ENCODE results near the gene EXO5.

DNA sequence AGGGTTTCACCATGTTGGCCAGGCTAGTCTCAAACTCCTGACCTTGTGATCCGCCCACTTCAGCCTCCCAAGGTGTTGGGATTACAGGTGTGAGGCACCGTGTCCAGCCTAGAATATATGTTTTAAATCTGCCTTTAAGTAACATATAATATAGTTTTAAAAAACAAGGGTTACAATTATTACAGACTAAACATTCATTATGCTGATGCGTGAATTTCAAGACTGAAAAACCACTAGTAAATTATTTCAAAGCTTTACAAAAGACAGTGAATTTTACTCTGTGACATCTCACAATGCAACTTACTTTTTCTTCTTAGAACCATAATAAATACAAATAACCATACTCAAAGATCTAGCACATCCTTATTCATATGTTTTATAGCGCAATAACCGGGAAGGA lies 47.6 kb downstream of the EXO5 start:
- TF ChIP-seq NFIC (IDR thresholded peaks at IDR 0.05) (no peak), CREB1 (IDR thresholded peaks at IDR 0.05; ENCODE audit: low read depth) (no peak), EP300 (IDR thresholded peaks at IDR 0.05; ENCODE audit: borderline replicate concordance) (no peak), TAF1 (IDR thresholded peaks at IDR 0.05; ENCODE audit: low read depth) (no peak), YY1 (IDR thresholded peaks at IDR 0.05; ENCODE audit: low read depth) (no peak), CEBPB (IDR thresholded peaks at IDR 0.05) (no peak), EGR1 (IDR thresholded peaks at IDR 0.05) (no peak)
- TF ChIP-seq, protein P1, sequence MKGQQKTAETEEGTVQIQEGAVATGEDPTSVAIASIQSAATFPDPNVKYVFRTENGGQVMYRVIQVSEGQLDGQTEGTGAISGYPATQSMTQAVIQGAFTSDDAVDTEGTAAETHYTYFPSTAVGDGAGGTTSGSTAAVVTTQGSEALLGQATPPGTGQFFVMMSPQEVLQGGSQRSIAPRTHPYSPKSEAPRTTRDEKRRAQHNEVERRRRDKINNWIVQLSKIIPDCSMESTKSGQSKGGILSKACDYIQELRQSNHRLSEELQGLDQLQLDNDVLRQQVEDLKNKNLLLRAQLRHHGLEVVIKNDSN (IDR thresholded peaks at IDR 0.05) = no peak
- TF ChIP-seq, protein P2, sequence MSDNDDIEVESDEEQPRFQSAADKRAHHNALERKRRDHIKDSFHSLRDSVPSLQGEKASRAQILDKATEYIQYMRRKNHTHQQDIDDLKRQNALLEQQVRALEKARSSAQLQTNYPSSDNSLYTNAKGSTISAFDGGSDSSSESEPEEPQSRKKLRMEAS (IDR thresholded peaks at IDR 0.05) = no peak
- TF ChIP-seq, protein P3, sequence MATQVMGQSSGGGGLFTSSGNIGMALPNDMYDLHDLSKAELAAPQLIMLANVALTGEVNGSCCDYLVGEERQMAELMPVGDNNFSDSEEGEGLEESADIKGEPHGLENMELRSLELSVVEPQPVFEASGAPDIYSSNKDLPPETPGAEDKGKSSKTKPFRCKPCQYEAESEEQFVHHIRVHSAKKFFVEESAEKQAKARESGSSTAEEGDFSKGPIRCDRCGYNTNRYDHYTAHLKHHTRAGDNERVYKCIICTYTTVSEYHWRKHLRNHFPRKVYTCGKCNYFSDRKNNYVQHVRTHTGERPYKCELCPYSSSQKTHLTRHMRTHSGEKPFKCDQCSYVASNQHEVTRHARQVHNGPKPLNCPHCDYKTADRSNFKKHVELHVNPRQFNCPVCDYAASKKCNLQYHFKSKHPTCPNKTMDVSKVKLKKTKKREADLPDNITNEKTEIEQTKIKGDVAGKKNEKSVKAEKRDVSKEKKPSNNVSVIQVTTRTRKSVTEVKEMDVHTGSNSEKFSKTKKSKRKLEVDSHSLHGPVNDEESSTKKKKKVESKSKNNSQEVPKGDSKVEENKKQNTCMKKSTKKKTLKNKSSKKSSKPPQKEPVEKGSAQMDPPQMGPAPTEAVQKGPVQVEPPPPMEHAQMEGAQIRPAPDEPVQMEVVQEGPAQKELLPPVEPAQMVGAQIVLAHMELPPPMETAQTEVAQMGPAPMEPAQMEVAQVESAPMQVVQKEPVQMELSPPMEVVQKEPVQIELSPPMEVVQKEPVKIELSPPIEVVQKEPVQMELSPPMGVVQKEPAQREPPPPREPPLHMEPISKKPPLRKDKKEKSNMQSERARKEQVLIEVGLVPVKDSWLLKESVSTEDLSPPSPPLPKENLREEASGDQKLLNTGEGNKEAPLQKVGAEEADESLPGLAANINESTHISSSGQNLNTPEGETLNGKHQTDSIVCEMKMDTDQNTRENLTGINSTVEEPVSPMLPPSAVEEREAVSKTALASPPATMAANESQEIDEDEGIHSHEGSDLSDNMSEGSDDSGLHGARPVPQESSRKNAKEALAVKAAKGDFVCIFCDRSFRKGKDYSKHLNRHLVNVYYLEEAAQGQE (IDR thresholded peaks at IDR 0.05; ENCODE audit: low read depth) = no peak
